CD4-positive, alpha-beta T cell (primary cell): ENCODE results near the gene ABLIM2. TPM values are rescaled to one million over a fixed set of nuclear protein-coding genes. Genes with fewer than 3 reads are reported as not detected.

ENCODE experiments used
- ATAC-seq: fragments of 200-7000 bp; cut with Tn5 transposase; one replicate; pipeline ENCODE4 v1.10.0; 2022; ENCODE audit warnings: mild to moderate bottlenecking; ENCODE audit not compliant: poor library complexity
- CTCF ChIA-PET: fragments of 350-600 bp; sonication (Branson Sonifier 250); formaldehyde crosslinking; loops from one replicate; lab custom pipeline; 2021; ENCODE audit warnings: antibody characterized with exemption, inconsistent platforms; lab: Charles Lee
- POLR2A ChIA-PET: fragments of 350-600 bp; sonication (Branson Sonifier 250); formaldehyde crosslinking; loops from one replicate; lab custom pipeline; 2021; ENCODE audit warnings: antibody characterized with exemption, inconsistent platforms; lab: Charles Lee
- DNase-seq, 14 experiments: peaks; one replicate each; pipeline ENCODE4 v3.0.0-alpha.2; 2013 to 2020; ENCODE audit warnings: mixed read lengths in 2 of 14
- H3K27ac ChIP-seq, 2 donors: one replicate each; pipeline versions ENCODE4 v1.5.1 to v1.7.0; 2013; ENCODE audit warnings: low read length in 2 of 2, low read depth in 1 of 2, mild to moderate bottlenecking in 1 of 2
- H3K27me3 ChIP-seq, 2 experiments: 1 replicate in 1 of 2; 2 replicates in 1 of 2; pipeline versions ENCODE4 v1.6.1 to v1.7.0; 2013; ENCODE audit warnings: low read length in 2 of 2, control low read depth in 1 of 2, mild to moderate bottlenecking in 1 of 2, moderate library complexity in 1 of 2; ENCODE audit not compliant: insufficient read depth in 2 of 2, control insufficient read depth in 1 of 2
- H3K36me3 ChIP-seq: one replicate; pipeline ENCODE4 v1.6.1; 2013; ENCODE audit warnings: low read length, control low read depth; ENCODE audit not compliant: insufficient read depth
- H3K4me1 ChIP-seq: one replicate; pipeline ENCODE4 v1.6.1; 2013; ENCODE audit warnings: low read length, control low read depth; ENCODE audit not compliant: insufficient read depth
- H3K4me3 ChIP-seq: one replicate; pipeline ENCODE4 v1.5.1; 2013; ENCODE audit warnings: mild to moderate bottlenecking, low read length, moderate library complexity
- H3K9me3 ChIP-seq, 2 experiments: 1 replicate in 1 of 2; 2 replicates in 1 of 2; pipeline versions ENCODE4 v1.6.1 to v1.7.0; 2013; ENCODE audit warnings: low read length in 2 of 2, mild to moderate bottlenecking in 2 of 2, control low read depth in 1 of 2, moderate library complexity in 1 of 2; ENCODE audit not compliant: control insufficient read depth in 1 of 2, insufficient read depth in 1 of 2
- H3K27ac Mint-ChIP-seq: one replicate; pipeline ENCODE4 v1.8.0; 2020; ENCODE audit warnings: mixed read lengths
- H3K27me3 Mint-ChIP-seq: one replicate; pipeline ENCODE4 v1.8.0; 2021; ENCODE audit warnings: mixed read lengths
- H3K36me3 Mint-ChIP-seq: one replicate; pipeline ENCODE4 v1.8.0; 2021; ENCODE audit warnings: low read depth, mixed read lengths
- H3K4me1 Mint-ChIP-seq: one replicate; pipeline ENCODE4 v1.8.0; 2021; ENCODE audit warnings: low read depth, mixed read lengths
- H3K4me3 Mint-ChIP-seq: one replicate; pipeline ENCODE4 v1.8.0; 2020; ENCODE audit warnings: mild to moderate bottlenecking, mixed read lengths
- H3K9me3 Mint-ChIP-seq: one replicate; pipeline ENCODE4 v1.8.0; 2020; ENCODE audit warnings: mixed read lengths
- CTCF ChIP-seq: fragments of 200-600 bp; IDR thresholded peaks from one replicate; pipeline ENCODE4 v1.8.0; 2022; ENCODE audit warnings: antibody characterized with exemption, mild to moderate bottlenecking
- intact Hi-C, 2 experiments: fragments of 100-400 bp; cut with DNase I in 1 of 2; cut with micrococcal nuclease in 1 of 2; formaldehyde crosslinking; loops; one replicate each; pipeline versions ENCODE4 v1.15.1 to v1.9.0; 2023 to 2025; cut with DNase I, micrococcal nuclease
- total RNA-seq, 174 experiments: library from RNA in 2 of 174; stranded (reverse) in 2 of 174; gene quantifications; one replicate each; pipeline ENCODE4 v1.2.3 and lab custom pipeline; 2021 to 2026

ABLIM2 gene
- total RNA-seq, 2 experiments from 2014 or later = 2.5 to 2.7 TPM

GRCh38 chr4:8019396-8020365 is 138.9 kb downstream of the ABLIM2 start:
- H3K4me3 ChIP-seq = no peak overlapping the region
- no peak overlapping the region for H3K27ac ChIP-seq
- Mint-ChIP-seq H3K27ac (no peak overlapping the region), H3K27me3 (no peaks in the 10 kb centered on the region), H3K36me3 (no peaks in the 10 kb centered on the region), H3K4me3 (no peak overlapping the region), H3K9me3 (no peaks in the 10 kb centered on the region), H3K4me1 (no peaks in the 10 kb centered on the region)
- no peaks in the 10 kb centered on the region for H3K27me3 ChIP-seq
- no peaks in the 10 kb centered on the region for H3K9me3 ChIP-seq
- no peak for DNase-seq
- H3K36me3 ChIP-seq = no peaks in the 10 kb centered on the region
- no peak for TF ChIP-seq CTCF
- CTCF ChIA-PET = no interaction called here
- POLR2A ChIA-PET = no interaction called here
- no peaks in the 10 kb centered on the region for H3K4me1 ChIP-seq
- ATAC-seq = no peak
- intact Hi-C loops = no loop called here

GRCh38 chr4:8016527-8016926 is 142.1 kb downstream of the ABLIM2 start:
- Mint-ChIP-seq H3K9me3 (no peaks in the 10 kb centered on the region), H3K4me3 (no peak overlapping the region), H3K27ac (no peak overlapping the region), H3K4me1 (no peaks in the 10 kb centered on the region), H3K27me3 (no peaks in the 10 kb centered on the region), H3K36me3 (no peaks in the 10 kb centered on the region)
- H3K9me3 ChIP-seq = no peaks in the 10 kb centered on the region
- DNase-seq (no peak), ATAC-seq (no peak)
- intact Hi-C loops = no loop called here
- no peak overlapping the region for H3K27ac ChIP-seq
- no peaks in the 10 kb centered on the region for H3K36me3 ChIP-seq
- no peak overlapping the region for H3K4me3 ChIP-seq
- CTCF ChIA-PET = no interaction called here
- H3K27me3 ChIP-seq = no peaks in the 10 kb centered on the region
- POLR2A ChIA-PET = no interaction called here
- no peaks in the 10 kb centered on the region for H3K4me1 ChIP-seq
- TF ChIP-seq CTCF = no peak

- no peak overlapping the region for H3K4me3 ChIP-seq
- H3K27me3 ChIP-seq = no peaks in the 10 kb centered on the region
- no peaks in the 10 kb centered on the region for H3K9me3 Mint-ChIP-seq
- H3K9me3 ChIP-seq = no peaks in the 10 kb centered on the region
- intact Hi-C loops = no loop called here
- CTCF ChIA-PET = no interaction called here
- POLR2A ChIA-PET = no interaction called here
- no peaks in the 10 kb centered on the region for H3K4me1 Mint-ChIP-seq
- no peak overlapping the region for H3K27ac Mint-ChIP-seq
- no peak overlapping the region for H3K4me3 Mint-ChIP-seq
- H3K27me3 Mint-ChIP-seq = no peaks in the 10 kb centered on the region
- no peaks in the 10 kb centered on the region for H3K36me3 Mint-ChIP-seq
- no peaks in the 10 kb centered on the region for H3K4me1 ChIP-seq
- no peak overlapping the region for H3K27ac ChIP-seq
- DNase-seq (no peak), ATAC-seq (no peak)
- no peak for TF ChIP-seq CTCF
- H3K36me3 ChIP-seq = no peaks in the 10 kb centered on the region
Observed at GRCh38 chr4:8015512-8015911, 143.1 kb downstream of the ABLIM2 start.
